ENCODE data around the gene LYZ.

LYZ gene

GRCh38 chr12:69385038-69385437 is 36.9 kb downstream of the LYZ start:
- no peak overlapping the region for H3K4me3 Mint-ChIP-seq
- peaks cover 3% of the 10 kb centered on the region for H3K4me1 Mint-ChIP-seq
- H3K9me3 Mint-ChIP-seq: no peaks in the 10 kb centered on the region
- H3K36me3 Mint-ChIP-seq: peaks cover 45% of the 10 kb centered on the region
- DNase-seq: no peak
- no peaks in the 10 kb centered on the region for H3K27me3 Mint-ChIP-seq
- CTCF ChIA-PET: interaction anchor here (1.0 to 2.1 kb wide), 4 partner anchors 94 to 256 kb away, joined by 3 to 9 read pairs (median 4); no protein-coding TSS in a partner anchor
- H3K27ac Mint-ChIP-seq: no peak overlapping the region

GRCh38 chr12:69386921-69387320 is 38.7 kb downstream of the LYZ start:
- Mint-ChIP-seq H3K9me3 (no peaks in the 10 kb centered on the region), H3K4me3 (no peak overlapping the region), H3K27me3 (no peaks in the 10 kb centered on the region), H3K36me3 (peaks cover 47% of the 10 kb centered on the region), H3K4me1 (peaks cover 3% of the 10 kb centered on the region), H3K27ac (no peak overlapping the region)
- CTCF ChIA-PET: interaction anchor here (1.2 to 2.1 kb wide), 3 partner anchors 28 to 184 kb away, joined by 3 to 9 read pairs (median 3); no protein-coding TSS in a partner anchor
- DNase-seq: no peak

GRCh38 chr12:69388371-69388770 is 40.2 kb downstream of the LYZ start:
- no peaks in the 10 kb centered on the region for H3K4me1 Mint-ChIP-seq
- H3K36me3 Mint-ChIP-seq: peaks cover 44% of the 10 kb centered on the region
- H3K27me3 Mint-ChIP-seq: no peaks in the 10 kb centered on the region
- H3K27ac Mint-ChIP-seq: no peak overlapping the region
- no peak for DNase-seq
- H3K9me3 Mint-ChIP-seq: no peaks in the 10 kb centered on the region
- no peak overlapping the region for H3K4me3 Mint-ChIP-seq
- CTCF ChIA-PET: interaction anchor here (0.6 to 2.8 kb wide), 3 partner anchors 78 to 251 kb away, joined by 3 to 12 read pairs (median 3); no protein-coding TSS in a partner anchor

GRCh38 chr12:69389831-69390230 is 41.6 kb downstream of the LYZ start:
- Mint-ChIP-seq H3K36me3 (peaks cover 50% of the 10 kb centered on the region), H3K27ac (no peak overlapping the region), H3K27me3 (no peaks in the 10 kb centered on the region), H3K9me3 (no peaks in the 10 kb centered on the region), H3K4me3 (no peak overlapping the region), H3K4me1 (no peaks in the 10 kb centered on the region)
- CTCF ChIA-PET: interaction anchor here (2.8 kb wide), 1 partner anchor 181 kb away, joined by 12 read pairs; no protein-coding TSS in a partner anchor
- DNase-seq: no peak

GRCh38 chr12:69392179-69392928 is 44.2 kb downstream of the LYZ start:
- H3K27ac Mint-ChIP-seq: no peak overlapping the region
- no peaks in the 10 kb centered on the region for H3K27me3 Mint-ChIP-seq
- peaks cover 10% of the 10 kb centered on the region for H3K9me3 Mint-ChIP-seq
- no peak overlapping the region for H3K4me3 Mint-ChIP-seq
- no peaks in the 10 kb centered on the region for H3K4me1 Mint-ChIP-seq
- DNase-seq: no peak
- peaks cover 60% of the 10 kb centered on the region for H3K36me3 Mint-ChIP-seq
- CTCF ChIA-PET: no interaction called here

- no peaks in the 10 kb centered on the region for H3K4me1 Mint-ChIP-seq
- H3K27me3 Mint-ChIP-seq: no peaks in the 10 kb centered on the region
- DNase-seq: no peak
- H3K27ac Mint-ChIP-seq: no peak overlapping the region
- H3K9me3 Mint-ChIP-seq: peaks cover 13% of the 10 kb centered on the region
- peaks cover 48% of the 10 kb centered on the region for H3K36me3 Mint-ChIP-seq
- CTCF ChIA-PET: no interaction called here
- H3K4me3 Mint-ChIP-seq: no peak overlapping the region
These were observed 47.9 kb downstream of the LYZ start for GRCh38 chr12:69396041-69396440.

GRCh38 chr12:69396963-69397362 is 48.8 kb downstream of the LYZ start:
- Mint-ChIP-seq H3K27me3 (no peaks in the 10 kb centered on the region), H3K9me3 (peaks cover 13% of the 10 kb centered on the region), H3K4me1 (no peaks in the 10 kb centered on the region), H3K27ac (no peak overlapping the region), H3K4me3 (no peak overlapping the region), H3K36me3 (peaks cover 41% of the 10 kb centered on the region)
- CTCF ChIA-PET: no interaction called here
- no peak for DNase-seq

GRCh38 chr12:69397978-69398377 is 49.8 kb downstream of the LYZ start:
- H3K27ac Mint-ChIP-seq: no peak overlapping the region
- DNase-seq: no peak
- H3K4me1 Mint-ChIP-seq: no peaks in the 10 kb centered on the region
- H3K9me3 Mint-ChIP-seq: peaks cover 13% of the 10 kb centered on the region
- no peak overlapping the region for H3K4me3 Mint-ChIP-seq
- peaks cover 35% of the 10 kb centered on the region for H3K36me3 Mint-ChIP-seq
- CTCF ChIA-PET: no interaction called here
- H3K27me3 Mint-ChIP-seq: no peaks in the 10 kb centered on the region

- H3K4me3 Mint-ChIP-seq: no peak overlapping the region
- H3K36me3 Mint-ChIP-seq: peaks cover 13% of the 10 kb centered on the region
- H3K27me3 Mint-ChIP-seq: no peaks in the 10 kb centered on the region
- no peak for DNase-seq
- H3K9me3 Mint-ChIP-seq: peaks cover 6% of the 10 kb centered on the region
- CTCF ChIA-PET: no interaction called here
- H3K4me1 Mint-ChIP-seq: no peaks in the 10 kb centered on the region
- H3K27ac Mint-ChIP-seq: no peak overlapping the region
These were observed 53.8 kb downstream of the LYZ start for GRCh38 chr12:69401940-69402339.
